22Rv1 (cell line): ENCODE data around the gene CCK.

Experiments used
- CTCF ChIP-seq: fragments of 450-650 bp; IDR thresholded peaks from 2 replicates; pipeline ENCODE4 v1.5.1; 2017; ENCODE audit warnings: mild to moderate bottlenecking
- ZFX ChIP-seq: fragments of 450-650 bp; IDR thresholded peaks from 2 replicates; pipeline ENCODE4 v1.6.1; 2017; ENCODE audit warnings: antibody characterized with exemption, borderline replicate concordance

GRCh38 chr3:42277676-42278075 is 11.7 kb upstream of the CCK start:
- no peak for TF ChIP-seq CTCF
- TF ChIP-seq ZFX, result no peak
